Spleen (tissue), 11 donors: Measurements from ENCODE around the gene LPCAT1. TPM values are rescaled to one million over a fixed set of nuclear protein-coding genes. Genes with fewer than 3 reads are reported as not detected.

ENCODE experiments used
- DNase-seq: peaks from one replicate; pipeline ENCODE4 v3.0.0-alpha.2; 2020
- H3K27ac ChIP-seq, 8 donors: fragments of 200-600 bp; sonication (generic) in 7 of 8; 1 replicate in 4 of 8; 2 replicates in 4 of 8; pipeline versions ENCODE4 v1.5.0 to v1.8.0; 2016 to 2021; ENCODE audit warnings: inconsistent platforms in 4 of 8, mild to moderate bottlenecking in 4 of 8, moderate library complexity in 1 of 8
- H3K27me3 ChIP-seq, 7 donors: fragments of 200-600 bp; sonication (generic) in 6 of 7; replicated peaks in 1 of 7; 1 replicate in 4 of 7; 2 replicates in 3 of 7; pipeline versions ENCODE4 v1.5.0 to v1.8.0; 2016 to 2021; ENCODE audit warnings: inconsistent platforms in 3 of 7, mild to moderate bottlenecking in 1 of 7
- H3K36me3 ChIP-seq, 6 donors: fragments of 200-600 bp; sonication (generic) in 5 of 6; 1 replicate in 4 of 6; 2 replicates in 2 of 6; pipeline versions ENCODE4 v1.5.0 to v1.8.0; 2016 to 2021; ENCODE audit warnings: inconsistent platforms in 2 of 6
- H3K4me1 ChIP-seq, 6 donors: fragments of 200-600 bp; sonication (generic) in 5 of 6; 1 replicate in 3 of 6; 2 replicates in 3 of 6; pipeline versions ENCODE4 v1.5.0 to v1.8.0; 2016 to 2021; ENCODE audit warnings: inconsistent platforms in 3 of 6
- H3K4me3 ChIP-seq, 8 donors: fragments of 200-600 bp; sonication (generic) in 7 of 8; 1 replicate in 4 of 8; 2 replicates in 4 of 8; pipeline versions ENCODE4 v1.5.0 to v1.8.0; 2016 to 2021; ENCODE audit warnings: inconsistent platforms in 4 of 8, mild to moderate bottlenecking in 4 of 8, moderate library complexity in 2 of 8
- H3K9me3 ChIP-seq, 8 donors: fragments of 200-600 bp; sonication (generic) in 7 of 8; 1 replicate in 4 of 8; 2 replicates in 4 of 8; pipeline versions ENCODE4 v1.5.0 to v1.8.0; 2016 to 2021; ENCODE audit warnings: inconsistent platforms in 4 of 8
- CTCF ChIP-seq, 11 experiments: fragments of 200-600 bp in 7 of 11; fragments of 450-650 bp in 4 of 11; sonication (generic) in 4 of 11; IDR thresholded peaks in 8 of 11; conservative IDR thresholded peaks in 3 of 11; 1 replicate in 7 of 11; 2 replicates in 4 of 11; pipeline versions ENCODE4 v1.4.0 to v1.8.0; 2016 to 2021; ENCODE audit warnings: antibody characterized with exemption in 11 of 11, inconsistent platforms in 4 of 11, mild to moderate bottlenecking in 1 of 11
- POLR2A ChIP-seq, 3 donors: fragments of 450-650 bp; IDR thresholded peaks; one replicate each; pipeline ENCODE4 v1.5.1; 2017; ENCODE audit warnings: antibody characterized with exemption in 3 of 3, mild to moderate bottlenecking in 1 of 3
- POLR2AphosphoS5 ChIP-seq, 3 donors: sonication (generic); formaldehyde crosslinking; IDR thresholded peaks; one replicate each; pipeline ENCODE4 v1.5.1; 2017; ENCODE audit warnings: antibody characterized with exemption in 3 of 3
- WGBS, 5 donors: extraction: QIAGEN DNeasy Blood & Tissue Kit in 3 of 5; methylation state at CpG; one replicate each; pipeline versions ENCODE4 v1.1.5 to v1.1.7; 2013 to 2018; 5-methylcytosine and 5-hydroxymethylcytosine counted together
- intact Hi-C: fragments of 100-400 bp; cut with DNase I; formaldehyde crosslinking; loops from one replicate; pipeline ENCODE4 v1.15.0; 2023; ENCODE audit warnings: low total_unique reads
- polyA plus RNA-seq, 3 donors: library from polyadenylated mRNA; stranded (reverse); fragments of 200-250 nt; gene quantifications; one replicate each; pipeline ENCODE4 v1.2.1, GENCODE V29; 2013
- total RNA-seq, 7 donors: library from RNA; depleted of rRNA in 3 of 7; stranded (reverse); fragments of >200 nt in 3 of 7; fragmentation: NEBNext Ultra II Directional in 4 of 7; extraction: Animal tissue kit (Norgen Biotek cat#: 25700) in 4 of 7; gene quantifications; one replicate each; pipeline versions ENCODE4 v1.1.0 to v1.2.1, GENCODE V29; 2016 to 2021
- donor health status: healthy with polysubstance abuse.
- donor health status: DM: no; HTN: no; CAD: no; lungs with moderate emphysema.
- donor health status: DM: no; HTN: no; CAD: no.
- donor health status: Bipolar disorder and iron deficiency.
- donor health status: healthy.
- donor health status: DM: no; HTN: no; CAD: no.
- donor health status: DM: yes; HTN: yes; CAD: no.

The LPCAT1 gene
- total and polyA plus RNA-seq, 10 donors, result 52.2 to 322 (median 174) TPM

DNA sequence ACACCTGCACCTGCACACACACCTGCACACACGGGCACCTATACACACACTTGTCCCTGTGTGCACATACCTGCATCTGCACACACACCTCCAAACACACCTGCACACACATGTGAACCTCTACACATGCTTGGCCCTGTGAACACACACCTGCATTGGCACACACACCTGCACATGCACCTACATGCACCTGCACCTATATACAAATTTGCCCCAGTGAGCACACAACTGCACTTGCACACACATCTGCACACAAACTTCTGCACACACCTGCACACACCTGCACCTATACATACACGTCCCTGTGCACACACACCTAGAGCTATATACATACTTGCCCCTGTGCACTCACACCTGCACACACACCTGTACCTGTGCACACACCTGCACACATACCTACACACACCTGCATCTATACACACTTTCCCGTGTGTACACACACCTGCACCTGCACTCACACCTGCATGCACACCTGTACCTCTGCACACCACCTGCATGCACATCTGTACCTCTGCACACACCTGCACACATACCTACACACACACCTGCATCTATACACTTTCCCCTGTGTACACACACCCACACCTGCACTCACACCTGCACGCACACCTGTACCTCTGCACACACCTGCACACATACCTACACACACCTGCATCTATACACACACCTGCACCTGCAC lies 21.5 kb upstream of the LPCAT1 start:
- Histone ChIP-seq H3K9me3 (no peaks in the 10 kb centered on the region), H3K4me1 (peaks cover 0 to 22% (median 2%) of the 10 kb centered on the region in 6 donors)
- no peak for TF ChIP-seq POLR2AphosphoS5 (IDR thresholded peaks at IDR 0.05)
- TF ChIP-seq CTCF (IDR thresholded peaks at IDR 0.05 in 8 of 11, conservative IDR thresholded peaks at IDR 0.05 in 3 of 11), result no peak
- TF ChIP-seq POLR2A (IDR thresholded peaks at IDR 0.05), result no peak

DNA sequence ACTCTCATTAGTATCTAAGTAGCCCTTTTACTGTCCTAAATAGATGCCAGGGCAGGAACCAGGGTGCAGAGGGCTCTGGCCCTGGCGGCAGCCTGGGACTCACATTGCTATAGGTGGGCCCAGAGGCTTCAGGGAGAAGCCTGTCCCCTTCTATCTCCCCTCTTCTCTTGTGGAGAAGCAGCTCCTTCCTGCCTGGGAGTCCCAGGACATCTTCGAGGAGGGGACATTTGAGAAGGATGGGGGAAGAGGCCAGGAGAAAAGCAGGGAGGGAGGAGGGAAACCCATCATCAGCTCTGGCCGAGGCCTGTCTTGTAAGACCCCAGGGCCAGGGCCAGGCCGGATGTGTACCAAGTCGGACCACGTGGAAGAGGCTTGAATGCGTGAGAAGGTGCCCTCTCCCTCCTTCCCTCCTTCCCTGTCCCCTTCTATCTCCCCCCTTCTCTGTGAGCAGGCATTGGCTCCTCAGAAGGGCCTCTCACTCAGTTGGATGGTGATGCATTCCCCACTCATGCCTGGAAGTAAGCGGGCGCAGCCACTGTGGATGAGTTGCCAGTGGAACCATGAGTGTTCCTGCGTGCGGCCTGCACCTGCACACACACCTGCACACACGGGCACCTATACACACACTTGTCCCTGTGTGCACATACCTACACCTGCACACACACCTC lies 20.7 kb upstream of the LPCAT1 start:
- 87 to 91% (median 88%) methylated on average over 12 of the region's 12 CpGs for WGBS, 5 donors
- DNase-seq, result peak; percentile 53

More for the DNA sequence above, 21.5 kb upstream of the LPCAT1 start:
- H3K36me3 ChIP-seq, result no peaks in the 10 kb centered on the region
- H3K27me3 ChIP-seq, result peaks cover 0 to 3% (median 0%) of the 10 kb centered on the region in 7 donors
- 82 to 89% (median 88%) methylated on average over 4 of the region's 4 CpGs for WGBS, 5 donors
- H3K4me3 ChIP-seq, result no peak overlapping the region
- H3K27ac ChIP-seq, result no peak overlapping the region
- DNase-seq, result peak; percentile 23
- intact Hi-C loops, result no loop called here

DNA sequence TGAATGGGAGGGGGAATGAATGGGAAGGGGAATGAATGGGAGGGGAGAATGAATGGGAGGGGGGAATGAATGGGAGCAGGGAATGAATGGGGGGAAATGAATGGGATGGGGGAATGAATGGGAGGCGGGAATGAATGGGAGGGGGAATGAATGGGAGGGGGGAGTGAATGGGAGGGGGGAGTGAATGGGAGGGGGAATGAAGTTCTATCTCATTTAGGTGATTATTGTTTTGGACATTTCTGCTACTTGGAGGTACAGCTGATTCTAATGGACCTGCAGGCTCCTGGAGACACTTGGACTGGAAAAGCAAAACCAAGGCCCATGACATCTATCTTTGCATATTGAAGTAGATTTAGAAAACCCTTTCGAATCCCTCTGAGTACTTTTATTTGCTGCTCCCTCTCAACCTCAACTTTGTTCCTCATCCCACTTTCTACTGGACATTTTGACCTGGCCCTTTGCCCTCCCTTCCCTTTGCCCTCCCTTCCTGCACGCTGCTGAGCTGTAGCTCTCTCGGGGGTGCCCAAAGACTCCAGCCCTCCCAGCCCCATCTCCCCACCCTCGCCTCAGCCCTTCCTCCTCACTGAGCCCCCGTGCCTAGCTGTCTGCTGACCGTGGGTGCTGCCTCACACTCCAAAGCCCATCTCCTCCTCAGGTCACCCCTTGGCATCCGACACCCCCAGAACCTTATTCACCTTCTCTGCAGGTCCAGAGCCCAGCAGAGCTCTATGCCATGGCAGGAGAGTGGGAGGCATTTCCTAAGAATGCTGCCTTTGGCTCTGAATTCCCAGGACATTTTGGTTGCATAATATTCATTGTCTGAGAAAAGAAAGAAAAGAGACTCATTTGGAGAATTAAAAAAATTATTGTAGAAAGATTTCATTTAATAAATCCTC lies 19.9 kb upstream of the LPCAT1 start:
- intact Hi-C loops, result no loop called here
- peak; percentile 61 for DNase-seq
- H3K27me3 ChIP-seq, result no peaks in the 10 kb centered on the region
- WGBS, 5 donors, result 80 to 96% (median 85%) methylated on average over 8 of the region's 8 CpGs
- H3K36me3 ChIP-seq, result no peaks in the 10 kb centered on the region
- H3K27ac ChIP-seq, result no peak overlapping the region
- TF ChIP-seq POLR2AphosphoS5 (IDR thresholded peaks at IDR 0.05) (no peak), CTCF (IDR thresholded peaks at IDR 0.05 in 8 of 11, conservative IDR thresholded peaks at IDR 0.05 in 3 of 11) (no peak), POLR2A (IDR thresholded peaks at IDR 0.05) (no peak)
- H3K9me3 ChIP-seq, result no peaks in the 10 kb centered on the region
- H3K4me3 ChIP-seq, result no peak overlapping the region
- H3K4me1 ChIP-seq, result peaks cover 0 to 22% (median 2%) of the 10 kb centered on the region in 6 donors

More for the DNA sequence above, 20.7 kb upstream of the LPCAT1 start:
- TF ChIP-seq POLR2AphosphoS5 (IDR thresholded peaks at IDR 0.05) (no peak), CTCF (IDR thresholded peaks at IDR 0.05 in 8 of 11, conservative IDR thresholded peaks at IDR 0.05 in 3 of 11) (no peak), POLR2A (IDR thresholded peaks at IDR 0.05) (no peak)
- peaks cover 0 to 22% (median 2%) of the 10 kb centered on the region in 6 donors for H3K4me1 ChIP-seq
- intact Hi-C loops, result no loop called here
- peaks cover 0 to 3% (median 0%) of the 10 kb centered on the region in 7 donors for H3K27me3 ChIP-seq
- H3K4me3 ChIP-seq, result no peak overlapping the region
- H3K9me3 ChIP-seq, result no peaks in the 10 kb centered on the region
- no peaks in the 10 kb centered on the region for H3K36me3 ChIP-seq
- H3K27ac ChIP-seq, result no peak overlapping the region
